Gastroesophageal sphincter (tissue), 4 donors: ENCODE results near the gene FAM184B. TPM values are rescaled to one million over a fixed set of nuclear protein-coding genes. Genes with fewer than 3 reads are reported as not detected.
A peak's percentile ranks its signal among the peaks of the same experiment; 100 is the strongest.

Experiments used
- ATAC-seq: fragments of 150-250 bp; one replicate; pipeline ENCODE4 v1.9.1; 2016; ENCODE audit warnings: mild to moderate bottlenecking, moderate library complexity
- H3K27ac ChIP-seq, 4 donors: fragments of 200-600 bp; sonication (generic) in 3 of 4; 1 replicate in 3 of 4; 2 replicates in 1 of 4; pipeline ENCODE4 v1.5.1; 2016 to 2019
- H3K27me3 ChIP-seq: fragments of 200-600 bp; sonication (generic); one replicate; pipeline ENCODE4 v1.5.1; 2019
- H3K36me3 ChIP-seq, 2 donors: fragments of 200-600 bp; sonication (generic); one replicate each; pipeline ENCODE4 v1.5.1; 2019; ENCODE audit warnings: control low read depth in 1 of 2
- H3K4me1 ChIP-seq, 3 donors: fragments of 200-600 bp; sonication (generic); 1 replicate in 2 of 3; 2 replicates in 1 of 3; pipeline ENCODE4 v1.5.1; 2016 to 2019; ENCODE audit warnings: control low read depth in 2 of 3
- H3K4me3 ChIP-seq, 2 donors: fragments of 200-600 bp; sonication (generic); one replicate each; pipeline ENCODE4 v1.5.1; 2019; ENCODE audit warnings: mild to moderate bottlenecking in 1 of 2, moderate library complexity in 1 of 2
- H3K9me3 ChIP-seq, 3 donors: fragments of 200-600 bp; sonication (generic); one replicate each; pipeline ENCODE4 v1.5.1; 2017 to 2019; ENCODE audit warnings: control low read depth in 2 of 3
- EP300 ChIP-seq: sonication (generic); formaldehyde crosslinking; IDR thresholded peaks from one replicate; pipeline ENCODE4 v1.6.1; 2017; ENCODE audit warnings: antibody characterized with exemption, mild to moderate bottlenecking
- POLR2A ChIP-seq, 2 donors: fragments of 450-650 bp; IDR thresholded peaks; one replicate each; pipeline ENCODE4 v1.6.1; 2017; ENCODE audit warnings: antibody characterized with exemption in 2 of 2, mild to moderate bottlenecking in 2 of 2, moderate library complexity in 1 of 2
- POLR2AphosphoS5 ChIP-seq: sonication (generic); formaldehyde crosslinking; IDR thresholded peaks from one replicate; pipeline ENCODE4 v1.6.1; 2017; ENCODE audit warnings: antibody characterized with exemption
- WGBS, 2 donors: methylation state at CpG; one replicate each; pipeline ENCODE4 v1.1.5; 2018; ENCODE audit warnings: low coverage in 1 of 2; 5-methylcytosine and 5-hydroxymethylcytosine counted together
- total RNA-seq, 4 donors: library from RNA; depleted of rRNA; stranded (reverse); fragments of >200 nt; gene quantifications; one replicate each; pipeline ENCODE4 v1.1.0, GENCODE V29; 2016
- TF ChIP-seq, protein P1 (sequence below), 4 experiments: fragments of 200-600 bp in 2 of 4; fragments of 450-650 bp in 2 of 4; sonication (generic) in 1 of 4; IDR thresholded peaks; one replicate each; pipeline ENCODE4 v1.5.1; 2017 to 2019; ENCODE audit warnings: antibody characterized with exemption in 4 of 4, mild to moderate bottlenecking in 2 of 4, moderate library complexity in 2 of 4

Gene FAM184B
- total RNA-seq, 4 donors from 2014 or later, result under 0.01 TPM; not detected in 3

DNA sequence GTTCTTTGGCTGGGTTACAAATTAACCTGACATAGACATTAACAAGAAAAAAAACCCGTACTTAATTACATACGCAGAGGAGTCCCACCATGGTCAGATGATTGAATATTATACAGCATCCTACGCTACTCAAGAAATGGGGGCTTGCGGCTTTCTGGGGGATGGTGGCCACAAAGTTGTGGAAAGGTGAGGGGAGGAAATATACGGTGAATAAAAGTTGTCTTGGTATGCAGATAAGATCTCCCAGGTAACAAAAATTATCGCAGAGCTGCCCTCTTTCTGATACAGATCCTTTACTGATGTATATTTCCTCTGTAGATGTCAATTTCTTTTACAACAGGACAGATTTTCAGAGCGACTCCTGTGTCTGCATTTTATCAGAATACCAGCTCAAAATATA is 28.2 kb upstream of the FAM184B start:
- peak overlapping the region; percentile 89 to 98 (median 94) for H3K27ac ChIP-seq
- TF ChIP-seq POLR2A (IDR thresholded peaks at IDR 0.05) (no peak), POLR2AphosphoS5 (no peak), EP300 (no peak)
- TF ChIP-seq, protein P1, sequence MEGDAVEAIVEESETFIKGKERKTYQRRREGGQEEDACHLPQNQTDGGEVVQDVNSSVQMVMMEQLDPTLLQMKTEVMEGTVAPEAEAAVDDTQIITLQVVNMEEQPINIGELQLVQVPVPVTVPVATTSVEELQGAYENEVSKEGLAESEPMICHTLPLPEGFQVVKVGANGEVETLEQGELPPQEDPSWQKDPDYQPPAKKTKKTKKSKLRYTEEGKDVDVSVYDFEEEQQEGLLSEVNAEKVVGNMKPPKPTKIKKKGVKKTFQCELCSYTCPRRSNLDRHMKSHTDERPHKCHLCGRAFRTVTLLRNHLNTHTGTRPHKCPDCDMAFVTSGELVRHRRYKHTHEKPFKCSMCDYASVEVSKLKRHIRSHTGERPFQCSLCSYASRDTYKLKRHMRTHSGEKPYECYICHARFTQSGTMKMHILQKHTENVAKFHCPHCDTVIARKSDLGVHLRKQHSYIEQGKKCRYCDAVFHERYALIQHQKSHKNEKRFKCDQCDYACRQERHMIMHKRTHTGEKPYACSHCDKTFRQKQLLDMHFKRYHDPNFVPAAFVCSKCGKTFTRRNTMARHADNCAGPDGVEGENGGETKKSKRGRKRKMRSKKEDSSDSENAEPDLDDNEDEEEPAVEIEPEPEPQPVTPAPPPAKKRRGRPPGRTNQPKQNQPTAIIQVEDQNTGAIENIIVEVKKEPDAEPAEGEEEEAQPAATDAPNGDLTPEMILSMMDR (IDR thresholded peaks at IDR 0.05), result no peak
- WGBS, 2 donors, result 0 to 1% methylated on average over 7 of the region's 7 CpGs
- peak overlapping the region; percentile 76 to 89 for H3K4me3 ChIP-seq
- H3K4me1 ChIP-seq, result peaks cover 6 to 54% (median 34%) of the 10 kb centered on the region in 3 donors
- H3K27me3 ChIP-seq, result no peaks in the 10 kb centered on the region
- H3K9me3 ChIP-seq, result no peaks in the 10 kb centered on the region
- peaks cover 0 to 3% of the 10 kb centered on the region in 2 donors for H3K36me3 ChIP-seq
- ATAC-seq, result no peak

DNA sequence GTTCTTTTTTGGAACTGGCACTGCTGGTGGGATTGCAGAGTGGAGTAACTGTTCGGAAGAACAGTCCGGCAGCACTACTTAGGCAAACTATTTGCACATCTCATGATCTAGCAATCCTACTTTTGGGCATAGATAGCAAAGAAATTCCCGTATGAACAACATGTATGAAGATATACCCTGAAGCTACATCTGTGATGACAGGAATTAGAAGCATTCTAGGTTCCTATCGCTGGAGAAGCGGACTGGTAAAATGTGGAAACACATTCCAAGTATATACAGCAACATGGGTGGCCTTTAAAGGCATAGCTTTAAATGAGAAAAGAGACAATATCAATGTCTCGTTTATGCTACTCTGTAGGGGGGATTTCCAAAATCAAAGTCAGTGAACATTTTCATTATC is 26.0 kb upstream of the FAM184B start:
- Histone ChIP-seq H3K36me3 (peaks cover 0 to 25% of the 10 kb centered on the region in 2 donors), H3K9me3 (no peaks in the 10 kb centered on the region), H3K27ac (peak overlapping the region in 2 of 4 donors; percentile 20 to 98), H3K4me1 (peaks cover 6 to 54% (median 34%) of the 10 kb centered on the region in 3 donors), H3K27me3 (no peaks in the 10 kb centered on the region), H3K4me3 (peak overlapping the region; percentile 35 to 89)
- WGBS, 2 donors, result 10 to 12% methylated on average over 5 to 6 of the region's 6 CpGs
- no peak for ATAC-seq
- no peak for TF ChIP-seq EP300
- TF ChIP-seq, protein P1 (IDR thresholded peaks at IDR 0.05), result no peak
- TF ChIP-seq POLR2A (IDR thresholded peaks at IDR 0.05), result no peak

DNA sequence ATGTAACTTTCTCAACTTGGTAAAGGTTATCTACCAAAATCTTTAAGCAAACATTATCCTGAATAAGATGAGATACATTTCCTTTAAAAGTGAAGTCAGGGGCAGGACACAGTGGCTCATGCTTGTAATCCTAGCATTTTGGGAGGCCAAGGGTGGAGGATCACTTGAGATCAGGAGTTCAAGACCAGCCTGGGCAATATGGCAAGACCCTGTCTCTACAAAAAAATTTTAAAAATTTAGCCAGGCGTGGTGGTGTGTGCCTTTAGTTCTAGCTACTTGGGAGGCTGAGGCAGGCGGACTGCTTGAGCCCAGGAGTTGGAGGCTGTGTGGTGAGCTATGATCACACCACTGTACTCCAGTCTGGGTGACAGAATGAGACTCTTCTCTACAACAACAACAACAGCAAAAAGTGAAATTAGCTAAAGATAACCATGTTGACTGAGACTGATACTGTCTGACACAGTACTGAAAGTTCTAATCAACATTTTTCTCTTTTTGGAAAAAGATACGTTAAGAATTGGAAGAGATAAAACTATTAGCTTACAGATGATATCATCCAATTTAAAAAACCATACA is 24.2 kb upstream of the FAM184B start:
- Histone ChIP-seq H3K36me3 (peaks cover 0 to 43% of the 10 kb centered on the region in 2 donors), H3K4me3 (no peak overlapping the region), H3K4me1 (peaks cover 6 to 45% (median 29%) of the 10 kb centered on the region in 3 donors), H3K27me3 (no peaks in the 10 kb centered on the region), H3K9me3 (no peaks in the 10 kb centered on the region), H3K27ac (no peak overlapping the region)
- 65 to 93% methylated on average over 2 to 3 of the region's 3 CpGs for WGBS, 2 donors
- no peak for ATAC-seq
- TF ChIP-seq, protein P1 (IDR thresholded peaks at IDR 0.05), result no peak
- TF ChIP-seq POLR2A (IDR thresholded peaks at IDR 0.05) (no peak), POLR2AphosphoS5 (no peak), EP300 (no peak)

DNA sequence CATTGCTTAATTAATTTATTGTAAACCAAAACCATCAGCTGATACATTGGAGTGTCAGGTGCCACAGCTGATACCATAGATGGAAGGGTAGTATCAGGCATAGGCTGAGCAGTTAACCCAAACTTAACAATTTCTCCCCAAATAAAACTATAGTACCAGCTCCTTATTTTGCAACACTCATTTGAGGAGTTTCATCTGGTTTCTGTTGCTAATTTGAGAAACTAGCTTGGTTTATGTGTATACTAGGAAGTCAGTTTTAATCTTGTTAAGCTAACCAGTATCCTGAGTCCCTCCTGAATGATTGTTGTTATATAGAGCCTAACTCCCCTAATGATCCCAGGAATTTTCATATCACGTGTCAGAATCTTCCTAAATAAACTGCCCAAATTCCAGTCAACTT is 16.4 kb upstream of the FAM184B start:
- Histone ChIP-seq H3K36me3 (peaks cover 0 to 54% of the 10 kb centered on the region in 2 donors), H3K4me3 (no peak overlapping the region), H3K27me3 (no peaks in the 10 kb centered on the region), H3K27ac (no peak overlapping the region), H3K4me1 (no peaks in the 10 kb centered on the region), H3K9me3 (no peaks in the 10 kb centered on the region)
- no peak for TF ChIP-seq POLR2A (IDR thresholded peaks at IDR 0.05)
- no peak for TF ChIP-seq POLR2AphosphoS5
- TF ChIP-seq, protein P1 (IDR thresholded peaks at IDR 0.05), result no peak
- TF ChIP-seq EP300, result no peak
- WGBS, 2 donors, result 100% methylated on average over 1 of the region's 1 CpG; no CpG with 5 or more reads in 1 of the 2 donors
- ATAC-seq, result no peak

DNA sequence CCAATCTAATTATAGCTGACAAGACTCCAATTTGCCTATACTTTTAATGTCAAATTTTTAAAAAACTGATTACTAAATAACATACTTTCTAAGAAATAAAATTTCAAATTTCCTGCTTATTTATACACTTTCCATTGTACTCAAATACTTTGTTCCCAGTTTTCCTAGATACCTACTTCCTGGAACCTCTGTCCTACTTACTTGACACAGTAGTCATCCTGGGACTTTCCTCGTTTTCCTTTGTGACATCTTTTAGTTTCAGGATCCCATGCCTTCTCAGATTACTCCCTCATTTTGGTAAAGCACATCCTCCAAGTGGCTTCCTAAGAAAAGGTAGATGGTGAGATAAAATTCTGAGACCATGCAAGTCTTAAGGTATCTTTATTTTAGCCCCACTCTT is 13.3 kb upstream of the FAM184B start:
- no peak overlapping the region for H3K4me3 ChIP-seq
- no peaks in the 10 kb centered on the region for H3K4me1 ChIP-seq
- peaks cover 0 to 31% of the 10 kb centered on the region in 2 donors for H3K36me3 ChIP-seq
- peaks cover 0 to 3% (median 0%) of the 10 kb centered on the region in 3 donors for H3K9me3 ChIP-seq
- TF ChIP-seq, protein P1 (IDR thresholded peaks at IDR 0.05), result no peak
- no peak for TF ChIP-seq EP300
- no peak for TF ChIP-seq POLR2AphosphoS5
- TF ChIP-seq POLR2A (IDR thresholded peaks at IDR 0.05), result no peak
- ATAC-seq, result no peak
- WGBS, 2 donors, result 67 to 88% methylated on average over 1 of the region's 1 CpG
- H3K27ac ChIP-seq, result no peak overlapping the region
- no peaks in the 10 kb centered on the region for H3K27me3 ChIP-seq
